Measurements from ENCODE around the gene TNK1.

DNA sequence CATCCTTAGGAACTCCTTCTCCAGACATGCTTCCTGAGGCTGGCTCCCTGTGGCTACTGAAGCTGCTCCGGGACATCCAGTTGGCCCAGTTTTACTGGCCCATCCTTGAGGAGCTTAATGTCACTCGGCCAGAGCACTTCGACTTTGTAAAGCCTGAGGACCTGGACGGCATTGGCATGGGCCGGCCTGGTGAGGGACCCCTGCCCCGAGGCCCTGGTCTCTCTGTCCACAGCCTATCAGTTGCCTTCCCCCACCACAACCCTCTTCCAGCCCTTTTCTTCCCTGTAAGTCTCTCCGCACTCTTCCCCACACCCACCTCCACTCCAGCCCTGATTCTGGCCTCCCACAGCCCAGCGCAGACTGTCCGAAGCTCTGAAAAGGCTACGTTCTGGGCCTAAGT, 2.0 kb downstream of the TNK1 start:
- TF ChIP-seq, protein P1, sequence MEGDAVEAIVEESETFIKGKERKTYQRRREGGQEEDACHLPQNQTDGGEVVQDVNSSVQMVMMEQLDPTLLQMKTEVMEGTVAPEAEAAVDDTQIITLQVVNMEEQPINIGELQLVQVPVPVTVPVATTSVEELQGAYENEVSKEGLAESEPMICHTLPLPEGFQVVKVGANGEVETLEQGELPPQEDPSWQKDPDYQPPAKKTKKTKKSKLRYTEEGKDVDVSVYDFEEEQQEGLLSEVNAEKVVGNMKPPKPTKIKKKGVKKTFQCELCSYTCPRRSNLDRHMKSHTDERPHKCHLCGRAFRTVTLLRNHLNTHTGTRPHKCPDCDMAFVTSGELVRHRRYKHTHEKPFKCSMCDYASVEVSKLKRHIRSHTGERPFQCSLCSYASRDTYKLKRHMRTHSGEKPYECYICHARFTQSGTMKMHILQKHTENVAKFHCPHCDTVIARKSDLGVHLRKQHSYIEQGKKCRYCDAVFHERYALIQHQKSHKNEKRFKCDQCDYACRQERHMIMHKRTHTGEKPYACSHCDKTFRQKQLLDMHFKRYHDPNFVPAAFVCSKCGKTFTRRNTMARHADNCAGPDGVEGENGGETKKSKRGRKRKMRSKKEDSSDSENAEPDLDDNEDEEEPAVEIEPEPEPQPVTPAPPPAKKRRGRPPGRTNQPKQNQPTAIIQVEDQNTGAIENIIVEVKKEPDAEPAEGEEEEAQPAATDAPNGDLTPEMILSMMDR (IDR thresholded peaks at IDR 0.05; ENCODE audit: extremely low read depth in 1 of 2, insufficient read depth in 1 of 2, low read depth in 1 of 2, low read length in 2 of 2), result no peak
- TF ChIP-seq, protein P2, sequence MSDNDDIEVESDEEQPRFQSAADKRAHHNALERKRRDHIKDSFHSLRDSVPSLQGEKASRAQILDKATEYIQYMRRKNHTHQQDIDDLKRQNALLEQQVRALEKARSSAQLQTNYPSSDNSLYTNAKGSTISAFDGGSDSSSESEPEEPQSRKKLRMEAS (IDR thresholded peaks at IDR 0.05; ENCODE audit: insufficient read depth, insufficient read length), result no peak
- TF ChIP-seq POLR2A (IDR thresholded peaks at IDR 0.05; ENCODE audit: low read depth, low read length) (no peak), FOS (IDR thresholded peaks at IDR 0.05; ENCODE audit: borderline replicate concordance, insufficient read depth, low read length) (no peak), POLR2AphosphoS5 (IDR thresholded peaks at IDR 0.05; ENCODE audit: insufficient read depth, low read depth, low read length) (no peak), EZH2 (IDR thresholded peaks at IDR 0.05; ENCODE audit: borderline replicate concordance, low read depth, low read length, severe bottlenecking) (no peak), JUN (IDR thresholded peaks at IDR 0.05; ENCODE audit: borderline replicate concordance, insufficient read depth, insufficient read length, low read depth) (no peak), MYC (IDR thresholded peaks at IDR 0.05; ENCODE audit: low read depth, low read length) (no peak), GATA2 (IDR thresholded peaks at IDR 0.05; ENCODE audit: insufficient read depth, insufficient read length, low read depth, low read length) (no peak)
